Ovary (tissue), 9 donors: Measurements from ENCODE around the gene DRAXIN. TPM values are rescaled to one million over a fixed set of nuclear protein-coding genes. Genes with fewer than 3 reads are reported as not detected.

Experiments
- DNase-seq, 5 donors: peaks; one replicate each; pipeline ENCODE4 v3.0.0-alpha.2; 2019 to 2020
- H3K27ac ChIP-seq, 2 donors: fragments of 200-600 bp; one replicate each; pipeline versions ENCODE4 v1.5.1 to v1.8.0; 2019 to 2022
- H3K27me3 ChIP-seq: fragments of 200-600 bp; one replicate; pipeline ENCODE4 v1.8.0; 2022
- H3K36me3 ChIP-seq: fragments of 200-600 bp; sonication (generic); one replicate; pipeline ENCODE4 v1.5.1; 2019
- H3K4me1 ChIP-seq: one replicate; pipeline ENCODE4 v1.8.1; 2013; ENCODE audit warnings: mild to moderate bottlenecking, moderate library complexity; ENCODE audit not compliant: insufficient read depth
- H3K4me3 ChIP-seq: fragments of 200-600 bp; sonication (generic); one replicate; pipeline ENCODE4 v1.5.1; 2017
- H3K9me3 ChIP-seq, 2 donors: fragments of 200-600 bp in 1 of 2; sonication (generic) in 1 of 2; one replicate each; pipeline versions ENCODE4 v1.5.1 to v1.8.1; 2013 to 2019; ENCODE audit warnings: mild to moderate bottlenecking in 1 of 2, moderate library complexity in 1 of 2
- EP300 ChIP-seq: sonication (generic); formaldehyde crosslinking; IDR thresholded peaks from one replicate; pipeline ENCODE4 v1.6.1; 2017; ENCODE audit warnings: antibody characterized with exemption
- POLR2A ChIP-seq: fragments of 450-650 bp; IDR thresholded peaks from one replicate; pipeline ENCODE4 v1.6.1; 2017; ENCODE audit warnings: antibody characterized with exemption, mild to moderate bottlenecking, moderate library complexity
- WGBS, 3 donors: extraction: QIAGEN DNeasy Blood & Tissue Kit in 1 of 3; methylation state at CpG; one replicate each; pipeline versions ENCODE4 v1.1.5 to v1.1.7; 2013 to 2017; 5-methylcytosine and 5-hydroxymethylcytosine counted together
- intact Hi-C, 4 donors: fragments of 100-400 bp; cut with DNase I; formaldehyde crosslinking; loops; one replicate each; pipeline versions ENCODE4 v1.11.0 to v1.15.1; 2022 to 2023
- polyA plus RNA-seq, 2 donors: library from polyadenylated mRNA; stranded (reverse); fragments of 200-250 nt in 1 of 2; fragments of 350-450 nt in 1 of 2; fragmentation: Illumina TruSeq in 1 of 2; extraction: RNeasy Lipid Tissue Mini Kit (QIAGEN cat#74804) in 1 of 2; gene quantifications; one replicate each; pipeline ENCODE4 v1.2.3, GENCODE V29; 2013 to 2014
- total RNA-seq, 7 donors: library from RNA; depleted of rRNA in 2 of 7; stranded (reverse); fragments of >200 nt in 2 of 7; fragmentation: NEBNext Ultra II Directional in 3 of 7; extraction: Animal tissue kit (Norgen Biotek cat#: 25700) in 3 of 7; gene quantifications; one replicate each; pipeline versions ENCODE4 v1.1.0 to v1.2.4, GENCODE V29; 2016 to 2023
- TF ChIP-seq, protein P1 (sequence below), 3 donors: fragments of 450-650 bp in 2 of 3; fragments of 200-600 bp in 1 of 3; IDR thresholded peaks; one replicate each; pipeline versions ENCODE4 v1.5.1 to v1.8.0; 2016 to 2022; ENCODE audit warnings: antibody characterized with exemption in 3 of 3, mild to moderate bottlenecking in 1 of 3
- donor health status: DM: no; HTN: no; CAD: no; lungs with moderate emphysema.
- donor health status: DM: no; HTN: no; CAD: no.
- donor health status: Bipolar disorder and iron deficiency.
- donor health status: DM: yes; HTN: yes; CAD: no.
- donor health status: DM: no; HTN: no; CAD: no.
- donor health status: DM: yes; HTN: yes; CAD: no.

Gene DRAXIN
- total and polyA plus RNA-seq, 9 donors: under 0.01 to 0.33 (median 0.05) TPM; not detected in 2

- no peaks in the 10 kb centered on the region for H3K36me3 ChIP-seq
Observed at GRCh38 chr1:11746092-11746491, 54.6 kb downstream of the DRAXIN start.

DNA sequence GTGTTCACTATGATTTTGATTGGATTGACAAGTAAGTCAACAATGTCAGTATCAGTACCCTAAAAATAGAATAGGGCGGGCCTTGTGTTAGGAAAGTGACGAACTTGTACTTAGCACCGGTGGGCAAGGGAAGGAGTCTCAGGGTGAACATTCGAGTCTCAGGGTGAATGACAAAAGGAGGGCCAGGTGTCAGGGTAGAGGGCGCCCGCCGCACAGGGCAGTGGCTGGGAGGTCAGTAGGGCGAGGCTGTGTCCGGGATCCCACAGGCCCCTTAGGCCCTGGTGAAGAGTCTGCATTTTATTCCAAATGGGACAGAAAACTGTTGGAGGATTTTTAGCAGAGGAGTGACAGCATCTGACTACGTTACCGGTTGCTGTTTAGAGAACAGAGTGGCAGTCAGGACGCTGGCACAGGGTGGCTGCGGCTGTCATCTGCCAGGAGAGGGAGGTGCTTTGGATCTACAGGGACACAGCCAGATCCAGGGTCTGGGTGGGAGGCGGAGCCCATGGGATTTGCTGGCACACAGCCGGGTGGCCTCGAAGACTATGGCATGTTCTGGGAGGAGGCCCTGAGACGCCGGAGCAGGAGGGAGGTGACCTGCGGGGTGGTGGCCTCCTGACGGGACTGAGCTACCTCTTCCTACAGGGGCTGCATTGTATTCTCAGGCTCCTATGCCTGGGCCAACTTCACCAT lies 55.4 kb downstream of the DRAXIN start:
- intact Hi-C loops: no loop called here
- H3K27me3 ChIP-seq: no peaks in the 10 kb centered on the region
- H3K27ac ChIP-seq: no peak overlapping the region
- TF ChIP-seq POLR2A: no peak
- no peak for TF ChIP-seq EP300
- TF ChIP-seq, protein P1, sequence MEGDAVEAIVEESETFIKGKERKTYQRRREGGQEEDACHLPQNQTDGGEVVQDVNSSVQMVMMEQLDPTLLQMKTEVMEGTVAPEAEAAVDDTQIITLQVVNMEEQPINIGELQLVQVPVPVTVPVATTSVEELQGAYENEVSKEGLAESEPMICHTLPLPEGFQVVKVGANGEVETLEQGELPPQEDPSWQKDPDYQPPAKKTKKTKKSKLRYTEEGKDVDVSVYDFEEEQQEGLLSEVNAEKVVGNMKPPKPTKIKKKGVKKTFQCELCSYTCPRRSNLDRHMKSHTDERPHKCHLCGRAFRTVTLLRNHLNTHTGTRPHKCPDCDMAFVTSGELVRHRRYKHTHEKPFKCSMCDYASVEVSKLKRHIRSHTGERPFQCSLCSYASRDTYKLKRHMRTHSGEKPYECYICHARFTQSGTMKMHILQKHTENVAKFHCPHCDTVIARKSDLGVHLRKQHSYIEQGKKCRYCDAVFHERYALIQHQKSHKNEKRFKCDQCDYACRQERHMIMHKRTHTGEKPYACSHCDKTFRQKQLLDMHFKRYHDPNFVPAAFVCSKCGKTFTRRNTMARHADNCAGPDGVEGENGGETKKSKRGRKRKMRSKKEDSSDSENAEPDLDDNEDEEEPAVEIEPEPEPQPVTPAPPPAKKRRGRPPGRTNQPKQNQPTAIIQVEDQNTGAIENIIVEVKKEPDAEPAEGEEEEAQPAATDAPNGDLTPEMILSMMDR (IDR thresholded peaks at IDR 0.05): no peak
- no peak overlapping the region for H3K4me3 ChIP-seq
- 82 to 86% (median 83%) methylated on average over 20 of the region's 20 CpGs for WGBS, 3 donors
- no peaks in the 10 kb centered on the region for H3K4me1 ChIP-seq
- no peaks in the 10 kb centered on the region for H3K9me3 ChIP-seq
- no peak for DNase-seq
- no peaks in the 10 kb centered on the region for H3K36me3 ChIP-seq

More at GRCh38 chr1:11746092-11746491, 54.6 kb downstream of the DRAXIN start:
- intact Hi-C loops: no loop called here
- no peaks in the 10 kb centered on the region for H3K9me3 ChIP-seq
- H3K27ac ChIP-seq: no peak overlapping the region
- TF ChIP-seq, protein P1 (IDR thresholded peaks at IDR 0.05): no peak
- no peak for TF ChIP-seq EP300
- no peak for TF ChIP-seq POLR2A
- no peak for DNase-seq
- no peak overlapping the region for H3K4me3 ChIP-seq
- no peaks in the 10 kb centered on the region for H3K27me3 ChIP-seq
- WGBS, 3 donors: 63 to 70% (median 67%) methylated on average over 6 of the region's 6 CpGs
- no peaks in the 10 kb centered on the region for H3K4me1 ChIP-seq

DNA sequence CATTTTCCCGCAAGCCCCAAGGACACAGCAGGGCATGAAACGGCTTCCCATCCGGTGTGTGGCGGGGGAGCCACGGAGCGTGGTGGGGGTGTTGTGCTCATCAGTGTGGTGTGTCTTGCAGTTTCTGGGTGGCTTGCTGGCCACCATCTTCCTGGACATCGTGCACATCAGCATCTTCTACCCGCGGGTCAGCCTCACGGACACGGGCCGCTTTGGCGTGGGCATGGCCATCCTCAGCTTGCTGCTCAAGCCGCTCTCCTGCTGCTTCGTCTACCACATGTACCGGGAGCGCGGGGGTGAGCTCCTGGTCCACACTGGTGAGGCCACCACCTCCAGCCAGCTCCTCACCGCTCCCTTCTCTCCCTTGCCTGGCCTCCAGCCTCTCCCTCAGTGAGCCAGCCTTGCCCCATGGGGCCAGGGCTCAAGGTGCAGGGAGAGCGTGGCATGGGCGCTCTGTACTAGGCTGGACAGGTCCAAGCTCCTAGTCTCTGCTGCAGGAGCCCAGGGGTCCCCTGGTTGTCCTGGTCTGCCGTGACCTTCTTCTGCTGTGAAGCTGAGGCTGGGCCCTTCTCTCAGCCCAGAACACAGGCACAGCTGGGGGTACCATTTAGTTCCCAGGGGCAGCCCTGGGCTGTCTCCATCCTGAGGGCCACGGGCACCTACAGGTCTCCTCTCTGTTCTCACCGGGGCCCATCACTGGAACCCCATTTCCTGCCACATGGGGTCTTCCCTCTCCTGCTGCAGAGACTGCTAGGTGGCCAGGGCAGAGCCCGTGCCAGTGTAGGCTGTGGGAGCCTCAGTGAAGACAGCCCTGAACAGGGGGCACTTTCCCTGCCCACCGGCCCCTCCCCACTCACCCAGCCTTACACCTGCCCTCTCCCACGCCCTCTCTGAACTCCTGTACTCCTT lies 57.0 kb downstream of the DRAXIN start:
- no peaks in the 10 kb centered on the region for H3K36me3 ChIP-seq

GRCh38 chr1:11749203-11749689 lies 57.7 kb downstream of the DRAXIN start:
- TF ChIP-seq, protein P1 (IDR thresholded peaks at IDR 0.05): peak in 2 of 3 donors; percentile 18 to 23
- no peak for TF ChIP-seq EP300
- Histone ChIP-seq H3K4me3 (no peak overlapping the region), H3K27me3 (no peaks in the 10 kb centered on the region), H3K9me3 (no peaks in the 10 kb centered on the region), H3K36me3 (no peaks in the 10 kb centered on the region), H3K27ac (no peak overlapping the region), H3K4me1 (no peaks in the 10 kb centered on the region)
- DNase-seq: peak in 1 of 5 donors; percentile 61
- intact Hi-C loops: no loop called here
- 70 to 82% (median 80%) methylated on average over 9 of the region's 9 CpGs for WGBS, 3 donors

More for the DNA sequence above, 57.0 kb downstream of the DRAXIN start:
- Histone ChIP-seq H3K4me3 (no peak overlapping the region), H3K4me1 (no peaks in the 10 kb centered on the region), H3K27ac (no peak overlapping the region), H3K27me3 (no peaks in the 10 kb centered on the region), H3K9me3 (no peaks in the 10 kb centered on the region)
- no peak for TF ChIP-seq EP300
- TF ChIP-seq POLR2A: no peak
- TF ChIP-seq, protein P1 (IDR thresholded peaks at IDR 0.05): no peak
- DNase-seq: no peak
- 91 to 96% (median 93%) methylated on average over 27 of the region's 27 CpGs for WGBS, 3 donors
- intact Hi-C loops: no loop called here
